NCI-H226 (cell line): ENCODE data around the gene WDR33.
A peak's percentile ranks its signal among the peaks of the same experiment; 100 is the strongest.
"Not testable (repeated sequence)": the region's sequence is repeated elsewhere in the genome, so short reads cannot be mapped to it uniquely, and the experiment has no call there.

Source experiments
- DNase-seq: peaks from one replicate; pipeline ENCODE4 v3.0.0-alpha.2; 2015

The WDR33 gene

GRCh38 chr2:127810619-127811396, at the start of gene WDR33:
TSS of gene WDR33 (minus strand) at chr2:127811171. CDS start at chr2:127770981, 40,190 bp downstream.
- peak; percentile 91 for DNase-seq

- no peak for DNase-seq
Observed at GRCh38 chr2:127860130-127860529, 49.2 kb upstream of the WDR33 start.

GRCh38 chr2:127859712-127860085, 48.7 kb upstream of the WDR33 start:
- no peak for DNase-seq

- DNase-seq, result no peak
Observed at GRCh38 chr2:127857265-127857808, 46.4 kb upstream of the WDR33 start.

- no peak for DNase-seq
Observed at GRCh38 chr2:127853671-127854070, 42.7 kb upstream of the WDR33 start.

GRCh38 chr2:127852388-127852787, 41.4 kb upstream of the WDR33 start:
- no peak for DNase-seq

GRCh38 chr2:127847931-127848330, 37.0 kb upstream of the WDR33 start:
- DNase-seq, result no peak

GRCh38 chr2:127844973-127845372, 34.0 kb upstream of the WDR33 start:
- no peak for DNase-seq

- DNase-seq, result peak; percentile 37
Observed at GRCh38 chr2:127843677-127844076, 32.7 kb upstream of the WDR33 start.

GRCh38 chr2:127841466-127842178, 30.7 kb upstream of the WDR33 start:
- DNase-seq, result no peak

GRCh38 chr2:127840893-127841292, 29.9 kb upstream of the WDR33 start:
- no peak for DNase-seq

- DNase-seq, result no peak
Observed at GRCh38 chr2:127834951-127835350, 24.0 kb upstream of the WDR33 start.

- DNase-seq, result no peak
Observed at GRCh38 chr2:127829845-127830246, 18.9 kb upstream of the WDR33 start.

GRCh38 chr2:127826708-127827107, 15.7 kb upstream of the WDR33 start:
- not testable (repeated sequence) for DNase-seq

- peak; percentile 53 for DNase-seq
Observed at GRCh38 chr2:127826047-127826446, 15.1 kb upstream of the WDR33 start.

GRCh38 chr2:127820080-127820668, 9.2 kb upstream of the WDR33 start:
- DNase-seq, result no peak

- no peak for DNase-seq
Observed at GRCh38 chr2:127818794-127819425, 7.9 kb upstream of the WDR33 start.

- DNase-seq, result no peak
Observed at GRCh38 chr2:127818241-127818640, 7.3 kb upstream of the WDR33 start.

GRCh38 chr2:127814677-127815076, 3.7 kb upstream of the WDR33 start:
- no peak for DNase-seq

- DNase-seq, result not testable (repeated sequence)
Observed at GRCh38 chr2:127812441-127812840, 1.5 kb upstream of the WDR33 start.

GRCh38 chr2:127811397-127812321, 688 bp upstream of the WDR33 start:
- no peak for DNase-seq

- DNase-seq, result no peak
Observed at GRCh38 chr2:127810156-127810618, 784 bp downstream of the WDR33 start.
